Activated naive CD8-positive, alpha-beta T cell treated with anti-CD3 and anti-CD28 coated beads, Interleukin-2, amount 10 ng/mL, durations not matched to agents 7 days and 5 days (primary cell): ENCODE data around the gene C2orf81. TPM values are rescaled to one million over a fixed set of nuclear protein-coding genes. Genes with fewer than 3 reads are reported as not detected.
"Not testable (repeated sequence)": the region's sequence is repeated elsewhere in the genome, so short reads cannot be mapped to it uniquely, and the experiment has no call there.

ENCODE experiments used
- ATAC-seq: fragments of 150-1000 bp; cut with Tn5 transposase; one replicate; pipeline ENCODE4 v1.10.0; 2021; ENCODE audit warnings: low read depth, moderate library complexity
- POLR2A ChIA-PET: fragments of 350-600 bp; sonication (Branson Sonifier 250); formaldehyde crosslinking; loops from one replicate; lab custom pipeline; 2021; ENCODE audit warnings: antibody characterized with exemption; lab: Charles Lee
- DNase-seq: peaks from one replicate; pipeline ENCODE4 v3.0.0; 2021
- H3K27ac Mint-ChIP-seq: one replicate; pipeline ENCODE4 v1.8.0; 2022; ENCODE audit warnings: mild to moderate bottlenecking, mixed read lengths
- H3K27me3 Mint-ChIP-seq: one replicate; pipeline ENCODE4 v1.8.0; 2022; ENCODE audit warnings: mild to moderate bottlenecking, moderate library complexity, mixed read lengths
- H3K36me3 Mint-ChIP-seq: one replicate; pipeline ENCODE4 v1.8.0; 2021; ENCODE audit warnings: mild to moderate bottlenecking, mixed read lengths
- H3K4me1 Mint-ChIP-seq: one replicate; pipeline ENCODE4 v1.8.0; 2021; ENCODE audit warnings: mixed read lengths
- H3K4me3 Mint-ChIP-seq: one replicate; pipeline ENCODE4 v1.8.0; 2022; ENCODE audit warnings: mild to moderate bottlenecking, moderate library complexity, mixed read lengths
- H3K9me3 Mint-ChIP-seq: one replicate; pipeline ENCODE4 v1.8.0; 2021; ENCODE audit warnings: mixed read lengths
- total RNA-seq, 2 experiments: library from RNA; stranded (reverse); gene quantifications; one replicate each; pipeline ENCODE4 v1.2.3, GENCODE V29; 2021

Gene C2orf81
- total RNA-seq, 2 experiments from 2014 or later = 3.7 to 5.8 TPM

DNA sequence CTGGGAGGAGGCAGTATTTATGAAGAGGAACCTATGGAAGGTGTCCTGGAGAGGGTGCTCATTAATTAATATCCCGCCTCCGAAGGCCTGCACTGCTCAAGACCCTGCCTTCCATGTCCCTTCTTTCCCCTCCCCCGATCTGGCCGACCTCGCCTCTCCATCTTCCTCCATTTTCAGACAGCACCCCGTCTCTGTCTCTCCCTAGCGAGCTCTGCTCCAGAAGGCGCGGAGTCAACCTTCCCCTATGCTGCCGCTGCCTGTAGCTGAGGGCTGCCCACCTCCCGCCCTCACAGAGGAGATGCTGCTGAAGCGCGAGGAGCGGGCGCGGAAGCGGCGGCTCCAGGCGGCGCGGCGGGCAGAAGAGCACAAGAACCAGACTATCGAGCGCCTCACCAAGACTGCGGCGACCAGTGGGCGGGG lies 35.7 kb upstream of the C2orf81 start:
- peak overlapping the region; percentile 93 for H3K27ac Mint-ChIP-seq
- H3K4me1 Mint-ChIP-seq = peaks cover 52% of the 10 kb centered on the region
- ATAC-seq (no peak), DNase-seq (no peak)
- no peaks in the 10 kb centered on the region for H3K9me3 Mint-ChIP-seq
- peaks cover 3% of the 10 kb centered on the region for H3K36me3 Mint-ChIP-seq
- H3K27me3 Mint-ChIP-seq = no peaks in the 10 kb centered on the region
- H3K4me3 Mint-ChIP-seq = peak overlapping the region; percentile 99
- POLR2A ChIA-PET = interaction anchor here (0.7 to 6.7 kb wide), 9 partner anchors 11 to 73 kb away, joined by 3 to 58 read pairs (median 28); partner anchors contain the start of genes AUP1, C2orf81, CCDC142 and HTRA2

GRCh38 chr2:74454654-74455511 lies 33.5 kb upstream of the C2orf81 start, which contains the start of gene INO80B:
TSS of gene INO80B (plus strand) at chr2:74455087. CDS start at chr2:74455117, 30 bp downstream.
- DNase-seq (peak; percentile 96), ATAC-seq (peak; percentile 31)
- Mint-ChIP-seq H3K36me3 (peaks cover 2% of the 10 kb centered on the region), H3K4me1 (peaks cover 47% of the 10 kb centered on the region), H3K9me3 (no peaks in the 10 kb centered on the region), H3K27me3 (no peaks in the 10 kb centered on the region), H3K27ac (peak within 1 kb of the TSS; percentile 95), H3K4me3 (peak within 1 kb of the TSS; percentile 99)
- POLR2A ChIA-PET = interaction anchor here (1.3 to 6.7 kb wide), 11 partner anchors 10 to 277 kb away, joined by 3 to 58 read pairs (median 5); partner anchors contain the start of genes AUP1, C2orf81, CCDC142 and HTRA2

- H3K36me3 Mint-ChIP-seq = peaks cover 2% of the 10 kb centered on the region
- H3K27me3 Mint-ChIP-seq = peaks cover 12% of the 10 kb centered on the region
- ATAC-seq = no peak
- H3K27ac Mint-ChIP-seq = no peak overlapping the region
- no peak for DNase-seq
- H3K9me3 Mint-ChIP-seq = no peaks in the 10 kb centered on the region
- POLR2A ChIA-PET = interaction anchor here (1.5 kb wide), 1 partner anchor 28 kb away, joined by 10 read pairs; no protein-coding TSS in a partner anchor
- H3K4me3 Mint-ChIP-seq = no peak overlapping the region
- H3K4me1 Mint-ChIP-seq = peaks cover 25% of the 10 kb centered on the region
These were observed 29.3 kb upstream of the C2orf81 start for GRCh38 chr2:74450570-74451190.

DNA sequence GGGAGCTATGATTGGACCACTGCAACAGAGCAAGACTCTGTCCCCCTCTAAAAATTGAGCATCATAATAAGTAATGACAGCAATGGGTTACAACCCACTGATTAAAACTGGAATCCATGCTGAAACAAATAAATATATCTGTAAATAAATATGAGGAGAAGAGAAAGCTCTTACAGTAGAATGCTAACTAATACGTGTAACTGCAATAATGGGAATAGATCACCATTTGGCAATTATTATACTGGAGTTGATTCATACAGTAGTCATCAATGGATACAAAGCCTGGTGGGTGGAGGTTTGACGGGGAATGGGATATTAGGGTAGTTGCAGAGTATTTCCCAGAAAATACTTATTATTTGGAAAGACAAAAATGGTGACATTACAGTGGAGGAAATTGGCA lies 27.4 kb upstream of the C2orf81 start:
- Mint-ChIP-seq H3K4me1 (peaks cover 13% of the 10 kb centered on the region), H3K27ac (no peak overlapping the region), H3K36me3 (no peaks in the 10 kb centered on the region), H3K9me3 (no peaks in the 10 kb centered on the region), H3K4me3 (no peak overlapping the region), H3K27me3 (peaks cover 27% of the 10 kb centered on the region)
- ATAC-seq = no peak
- POLR2A ChIA-PET = no interaction called here
- no peak for DNase-seq

- ATAC-seq (no peak), DNase-seq (no peak)
- POLR2A ChIA-PET = interaction anchor here (0.7 kb wide), 1 partner anchor 10 kb away, joined by 3 read pairs; no protein-coding TSS in a partner anchor
- Mint-ChIP-seq H3K27me3 (peaks cover 38% of the 10 kb centered on the region), H3K27ac (no peak overlapping the region), H3K9me3 (no peaks in the 10 kb centered on the region), H3K36me3 (no peaks in the 10 kb centered on the region), H3K4me3 (no peak overlapping the region), H3K4me1 (peaks cover 3% of the 10 kb centered on the region)
These were observed 26.0 kb upstream of the C2orf81 start for GRCh38 chr2:74447230-74447999.

DNA sequence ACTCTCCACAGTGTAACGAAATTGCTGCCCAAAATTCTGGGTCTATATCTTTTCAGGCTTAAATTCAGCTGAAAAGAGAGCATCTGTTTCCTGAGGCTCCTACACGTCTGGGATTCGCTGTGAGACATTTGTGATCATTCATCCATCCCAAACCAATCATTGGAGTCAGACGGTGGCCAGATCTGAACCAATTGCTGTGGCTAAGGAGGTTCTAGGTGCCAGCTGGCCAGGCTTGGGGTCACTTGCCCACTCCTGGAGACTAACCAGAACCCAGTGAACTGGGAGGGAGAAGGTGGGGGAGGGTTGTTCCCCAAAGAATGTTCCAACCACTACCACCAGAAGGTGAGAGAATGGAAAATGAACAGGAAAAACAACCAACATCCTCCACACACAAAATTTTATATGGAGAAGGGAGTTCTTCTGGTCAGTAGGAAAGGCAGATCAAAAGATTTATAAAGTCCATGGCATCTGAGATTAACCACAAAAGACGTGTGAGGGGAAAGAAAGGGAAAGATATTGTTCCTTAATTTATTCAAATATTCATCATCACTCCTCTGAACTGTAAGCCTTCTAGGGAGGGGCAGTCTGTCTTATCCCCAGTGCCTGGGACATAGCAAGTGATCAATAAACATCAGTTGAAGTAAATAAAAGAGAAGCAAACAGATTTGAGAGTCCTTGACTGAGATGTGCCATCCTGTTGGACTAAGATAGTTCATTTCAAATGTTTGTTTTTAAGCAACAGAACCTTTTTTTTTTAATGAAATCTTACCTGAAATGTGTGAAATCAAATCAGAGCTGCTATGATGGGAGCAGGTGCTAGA lies 23.3 kb upstream of the C2orf81 start:
- Mint-ChIP-seq H3K9me3 (no peaks in the 10 kb centered on the region), H3K36me3 (peaks cover 1% of the 10 kb centered on the region), H3K27me3 (peaks cover 56% of the 10 kb centered on the region), H3K27ac (no peak overlapping the region), H3K4me3 (no peak overlapping the region), H3K4me1 (peaks cover 3% of the 10 kb centered on the region)
- no peak for DNase-seq
- POLR2A ChIA-PET = interaction anchor here (0.6 to 0.7 kb wide), 2 partner anchors 9 to 14 kb away, joined by 3 read pairs; no protein-coding TSS in a partner anchor
- no peak for ATAC-seq

DNA sequence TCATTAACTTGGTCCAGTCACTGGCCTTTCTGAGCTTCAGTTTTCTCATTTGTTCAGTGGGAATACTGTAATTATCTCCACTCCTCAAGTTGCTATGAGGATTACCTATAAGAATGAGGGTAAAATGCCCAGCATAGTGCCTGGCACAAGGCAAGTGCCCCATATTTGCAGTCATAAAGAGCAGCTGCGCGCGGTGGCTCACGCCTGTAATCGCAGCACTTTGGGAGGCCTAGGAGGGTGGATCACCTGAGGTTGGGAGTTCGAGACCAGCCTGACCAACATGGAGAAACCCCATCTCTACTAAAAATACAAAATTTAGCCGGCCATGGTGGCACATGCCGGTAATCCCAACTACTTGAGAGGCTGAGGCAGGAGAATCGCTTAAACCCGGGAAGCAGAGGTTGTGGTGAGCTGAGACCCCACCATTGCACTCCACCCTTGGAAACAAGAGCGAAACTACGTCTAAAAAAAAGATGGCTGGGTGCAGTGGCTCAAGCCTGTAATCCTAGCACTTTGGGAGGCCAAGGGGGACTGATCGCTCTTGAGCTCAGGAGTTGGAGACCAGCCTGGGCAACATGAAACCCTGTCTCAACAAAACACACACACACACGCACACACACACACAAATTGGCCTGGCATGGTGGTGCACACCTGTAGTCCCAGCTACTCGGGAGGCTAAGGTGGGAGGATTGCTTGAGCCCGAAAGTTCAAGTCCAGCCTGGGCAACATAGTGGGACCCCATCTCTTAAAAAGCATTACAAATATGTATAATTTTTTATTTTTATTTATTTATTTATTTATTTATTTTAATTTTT lies 21.3 kb upstream of the C2orf81 start:
- DNase-seq, H3K4me1 Mint-ChIP-seq, H3K27ac Mint-ChIP-seq, ATAC-seq, H3K9me3 Mint-ChIP-seq, H3K36me3 Mint-ChIP-seq: not testable (repeated sequence)
- Mint-ChIP-seq H3K27me3 (peaks cover 66% of the 10 kb centered on the region), H3K4me3 (peak overlapping the region; percentile 78)
- POLR2A ChIA-PET = interaction anchor here (0.9 to 1.2 kb wide), 2 partner anchors 14 to 21 kb away, joined by 3 read pairs; no protein-coding TSS in a partner anchor

DNA sequence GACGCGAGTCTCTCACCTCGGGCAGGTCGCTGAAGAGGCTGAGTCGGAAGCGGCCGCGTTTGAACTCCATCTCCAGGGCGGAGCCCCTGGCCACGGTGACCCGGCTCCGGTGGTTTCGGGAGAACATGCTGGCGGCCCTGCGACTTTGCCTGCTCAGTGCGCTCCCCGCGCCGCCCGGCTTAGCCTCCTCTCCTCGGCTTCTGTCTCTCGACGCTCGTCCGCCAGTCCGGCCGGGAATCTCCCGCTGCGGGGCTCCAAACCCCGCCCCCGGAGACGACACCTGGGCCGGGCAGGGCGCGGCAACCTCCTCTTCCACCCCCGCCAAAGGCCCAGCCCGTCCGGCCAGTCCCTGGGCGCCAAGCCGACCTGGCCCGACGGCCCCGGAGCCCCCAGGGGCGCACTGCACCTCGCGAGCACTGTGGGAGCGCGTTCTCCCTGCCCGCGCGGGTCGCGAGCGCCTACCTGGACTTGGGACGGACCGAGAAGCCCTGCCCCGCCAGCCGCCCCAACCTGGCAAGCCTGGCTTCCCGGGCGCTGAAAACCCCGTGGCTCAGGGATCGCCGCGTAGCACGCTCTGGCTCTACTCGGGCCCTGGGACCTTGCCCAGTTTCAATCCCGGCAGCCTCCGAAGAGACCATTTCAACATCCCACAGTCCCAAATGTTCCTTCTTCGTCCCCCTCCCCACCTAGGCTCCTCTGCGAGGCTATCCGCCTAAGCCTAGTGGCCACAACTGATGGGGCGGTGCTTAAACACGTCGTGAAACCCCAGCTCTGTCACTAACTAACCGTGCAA lies 20.5 kb upstream of the C2orf81 start, which contains the start of gene RTKN:
RTKN (minus strand) TSS at position 248 of the 793 bp plus-strand sequence; CDS start at position 127, 121 bp downstream.
- Mint-ChIP-seq H3K4me1 (peaks cover 7% of the 10 kb centered on the region), H3K36me3 (peaks cover 1% of the 10 kb centered on the region), H3K4me3 (peak within 1 kb of the TSS; percentile 78), H3K27ac (no peak within 1 kb of the TSS), H3K27me3 (peaks cover 66% of the 10 kb centered on the region), H3K9me3 (no peaks in the 10 kb centered on the region)
- POLR2A ChIA-PET = interaction anchor here (0.8 to 1.2 kb wide), 3 partner anchors 13 to 20 kb away, joined by 3 to 5 read pairs (median 3); partner anchors contain the start of gene INO80B
- DNase-seq (peak; percentile 56), ATAC-seq (peak; percentile 51)

- ATAC-seq (no peak), DNase-seq (no peak)
- Mint-ChIP-seq H3K27me3 (peaks cover 61% of the 10 kb centered on the region), H3K9me3 (no peaks in the 10 kb centered on the region), H3K36me3 (peaks cover 1% of the 10 kb centered on the region), H3K4me3 (peak overlapping the region; percentile 78), H3K27ac (no peak overlapping the region), H3K4me1 (peaks cover 7% of the 10 kb centered on the region)
- POLR2A ChIA-PET = interaction anchor here (0.6 to 0.9 kb wide), 3 partner anchors 13 to 19 kb away, joined by 3 to 5 read pairs (median 4); partner anchors contain the start of genes INO80B and WBP1
These were observed 19.8 kb upstream of the C2orf81 start for GRCh38 chr2:74441170-74441689.

DNA sequence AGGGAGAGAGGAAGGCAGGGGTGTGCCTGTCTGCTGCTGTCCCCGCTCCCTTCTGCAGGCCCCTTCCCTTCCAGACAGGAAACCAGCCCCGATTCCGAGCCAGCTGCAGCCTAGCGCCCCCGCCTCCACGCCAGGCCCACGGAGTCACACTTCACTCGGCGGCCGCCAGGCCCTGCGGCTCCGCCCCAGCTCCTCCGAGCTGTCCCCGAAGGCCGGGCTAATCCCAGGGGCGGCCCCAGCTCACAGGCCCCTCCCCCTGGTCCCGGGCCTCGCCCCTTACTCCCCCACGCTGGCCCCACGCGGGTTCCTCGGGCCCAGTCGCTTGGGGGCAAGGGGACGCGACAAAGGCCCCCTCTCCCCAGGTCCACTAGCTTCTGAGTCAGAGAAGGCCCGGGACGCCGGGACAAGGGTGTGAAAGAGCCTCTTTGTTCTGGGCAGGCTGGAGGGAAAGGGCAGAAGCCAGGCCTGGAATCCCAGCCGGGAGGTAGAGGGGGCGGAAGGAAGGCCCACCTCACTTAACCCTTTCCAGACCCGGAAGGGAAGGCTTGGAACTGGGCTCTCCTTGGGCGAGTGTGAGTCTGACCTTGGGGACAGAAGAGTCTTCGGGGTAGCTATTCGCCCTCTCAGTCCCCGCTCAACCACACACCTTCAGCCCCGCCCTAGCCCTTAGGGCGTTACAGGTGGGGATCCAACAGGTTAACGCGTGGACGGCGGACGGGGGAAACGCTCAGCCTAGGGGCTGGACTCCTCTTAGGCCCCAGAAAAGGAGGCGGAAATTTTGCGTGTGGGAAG lies 19.2 kb upstream of the C2orf81 start:
- Mint-ChIP-seq H3K9me3 (no peaks in the 10 kb centered on the region), H3K27ac (no peak overlapping the region), H3K27me3 (peaks cover 57% of the 10 kb centered on the region), H3K36me3 (peaks cover 1% of the 10 kb centered on the region), H3K4me1 (peaks cover 7% of the 10 kb centered on the region), H3K4me3 (peak overlapping the region; percentile 64)
- ATAC-seq = peak; percentile 82
- POLR2A ChIA-PET = interaction anchor here (0.6 to 1.2 kb wide), 6 partner anchors 12 to 20 kb away, joined by 3 to 5 read pairs (median 4); partner anchors contain the start of genes INO80B and WBP1
- DNase-seq = peak; percentile 61
